Upper lobe of left lung (tissue), 4 donors: ENCODE measurements around the gene IMMP2L.

ENCODE experiments used
- EP300 ChIP-seq, 4 donors: sonication (generic); formaldehyde crosslinking; IDR thresholded peaks; one replicate each; pipeline ENCODE4 v1.5.1; 2017; ENCODE audit warnings: antibody characterized with exemption in 4 of 4, control low read depth in 2 of 4
- POLR2AphosphoS5 ChIP-seq, 2 donors: sonication (generic); formaldehyde crosslinking; IDR thresholded peaks; one replicate each; pipeline ENCODE4 v1.5.1; 2017; ENCODE audit warnings: antibody characterized with exemption in 2 of 2

DNA sequence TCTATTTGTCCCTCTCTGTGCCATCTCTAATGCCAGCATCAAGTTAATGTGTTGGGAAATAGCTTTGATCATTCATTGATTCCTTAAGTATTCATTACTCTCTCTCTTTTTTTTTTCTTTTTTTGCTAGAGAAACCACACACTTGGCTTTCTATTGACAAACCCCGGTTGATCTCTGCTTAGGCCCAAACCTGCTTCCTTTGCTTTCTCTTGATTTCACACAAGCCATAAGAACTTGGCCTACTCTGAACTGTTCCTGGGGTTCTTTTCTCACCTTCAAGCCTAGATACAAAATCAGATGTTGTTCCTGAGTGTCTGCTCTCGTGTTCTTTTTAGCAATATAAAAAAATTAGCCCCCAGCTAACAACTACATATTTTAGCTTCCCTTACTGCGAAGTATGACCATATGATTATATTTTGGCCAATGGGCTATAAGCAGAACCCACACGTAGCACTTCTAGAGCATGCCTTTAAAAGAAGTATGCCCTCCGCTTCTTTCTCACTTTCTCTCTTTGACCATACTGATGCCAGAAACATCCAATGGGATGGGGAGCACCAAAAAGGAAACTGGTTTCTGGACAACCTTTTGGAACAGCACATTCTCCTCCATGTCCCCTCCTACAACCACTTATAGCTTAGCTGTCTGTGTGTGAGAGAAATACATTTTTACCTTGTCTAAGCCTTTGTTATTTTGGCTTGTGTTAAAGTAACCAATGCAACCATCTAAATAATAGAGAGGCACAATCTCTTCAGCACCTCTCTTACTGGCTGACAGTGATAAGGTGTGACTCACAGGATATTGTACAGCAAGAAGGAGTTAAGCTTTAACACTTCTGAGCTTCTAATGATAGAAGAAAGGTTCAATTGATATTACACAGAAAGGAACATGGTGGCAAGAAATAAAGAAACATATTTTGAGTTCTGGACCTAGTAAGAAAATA, 568.0 kb downstream of the IMMP2L start:
- TF ChIP-seq POLR2AphosphoS5 (IDR thresholded peaks at IDR 0.05) (no peak), EP300 (IDR thresholded peaks at IDR 0.05) (no peak)
